ENCODE measurements around the gene ARVCF.

ARVCF gene

DNA sequence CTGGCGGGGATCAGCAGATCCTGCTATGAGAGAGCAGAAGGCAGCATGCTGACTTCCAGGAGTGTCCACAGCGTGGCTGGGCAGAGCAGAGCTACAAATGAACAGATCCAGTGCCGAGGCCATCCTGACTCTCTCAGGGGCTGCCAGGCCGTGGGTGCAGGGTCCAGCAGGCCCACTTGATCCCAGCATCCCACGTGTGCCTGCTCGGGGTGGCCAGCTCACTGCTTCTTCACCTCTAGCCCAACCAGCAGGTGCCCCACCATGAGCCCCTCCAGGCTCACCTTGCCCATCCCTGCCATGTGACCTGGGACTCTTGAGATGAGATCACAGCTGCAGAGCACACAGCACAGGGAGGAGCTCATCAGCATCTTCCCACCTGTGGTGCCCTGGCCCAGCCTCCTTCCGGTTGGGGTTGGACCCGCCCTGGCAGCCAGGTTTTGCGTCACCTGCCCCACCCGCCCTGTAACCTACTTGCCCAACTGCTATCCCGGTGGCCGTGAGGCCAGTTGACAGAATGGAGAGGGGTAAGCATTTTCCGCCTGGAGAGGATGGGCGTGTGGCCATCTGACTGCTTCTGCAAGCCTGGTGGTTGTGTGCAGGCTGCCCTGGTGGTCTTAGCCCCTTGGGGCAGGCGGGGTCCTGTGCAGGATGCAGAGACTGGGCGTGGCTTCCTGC is 15.2 kb upstream of the ARVCF start:
- in situ Hi-C loops (cut with HindIII; ENCODE audit: low sequenced_read_pairs), result no loop called here

DNA sequence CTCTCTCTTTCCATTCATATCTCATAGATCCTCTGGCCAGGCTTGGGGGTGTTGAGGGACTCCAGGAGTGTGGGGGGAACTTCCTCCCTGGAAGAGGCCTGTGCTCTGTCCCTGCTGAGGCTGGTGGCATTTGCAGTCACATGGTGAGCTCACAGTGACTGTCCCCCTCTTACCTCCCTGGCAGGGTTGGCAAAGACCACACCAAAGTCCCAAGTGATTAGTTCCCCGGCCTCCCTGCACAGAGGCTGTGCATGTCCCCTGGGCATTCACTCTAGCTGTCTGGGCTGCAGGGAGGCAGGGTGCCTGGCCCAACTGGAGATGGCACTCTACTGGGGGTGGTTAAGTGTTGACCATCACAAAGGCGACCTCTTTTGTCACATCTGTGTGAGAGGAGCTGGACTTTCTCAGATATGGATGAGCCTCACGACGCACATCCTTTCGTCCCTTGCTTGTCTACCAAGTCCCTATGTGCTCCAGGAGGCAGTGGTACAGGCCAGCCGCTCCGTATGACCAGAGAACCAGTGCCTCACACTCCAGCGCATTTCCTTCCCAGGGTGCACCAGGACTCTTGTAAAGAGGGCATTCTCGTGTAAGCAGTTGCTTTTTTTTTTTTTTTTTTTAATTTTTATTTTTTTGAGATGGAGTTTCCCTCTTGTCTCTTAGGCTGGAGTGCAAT is 13.1 kb upstream of the ARVCF start:
- in situ Hi-C loops (cut with HindIII; ENCODE audit: low sequenced_read_pairs), result no loop called here

DNA sequence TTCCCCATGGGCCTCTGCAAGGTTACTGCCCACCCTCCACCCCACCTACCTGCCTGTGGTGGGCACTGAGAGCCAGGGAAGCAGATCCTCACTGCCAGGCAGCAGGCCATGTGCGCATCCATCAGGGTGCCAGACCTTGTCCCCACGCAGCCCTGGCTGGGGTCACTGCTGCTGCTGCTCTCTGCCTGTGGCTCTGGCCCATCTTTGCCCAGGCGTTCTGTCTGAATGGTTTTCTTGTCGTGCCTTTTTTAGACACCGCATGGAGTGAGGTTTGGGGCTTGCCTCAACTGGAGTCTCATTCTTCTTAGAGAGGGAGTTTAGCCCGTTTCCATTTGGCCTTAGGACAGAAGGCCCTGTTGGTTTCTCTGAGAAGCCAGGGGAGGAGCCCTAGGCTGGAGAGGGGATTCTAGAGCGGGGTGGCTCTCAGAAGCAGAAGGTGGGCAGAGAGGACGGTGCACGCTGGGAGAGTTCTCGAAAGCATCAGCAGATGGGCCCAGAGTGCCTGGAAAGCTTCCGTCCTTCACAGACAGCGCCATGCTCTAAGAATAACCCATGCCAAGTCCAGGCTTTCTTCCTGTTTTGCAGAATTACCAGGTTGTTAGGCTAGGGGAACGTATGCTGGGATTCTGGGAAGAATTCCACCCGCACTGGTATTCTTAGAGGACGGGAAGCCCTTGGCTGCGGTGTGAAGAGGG is 12.4 kb upstream of the ARVCF start:
- in situ Hi-C loops (cut with HindIII; ENCODE audit: low sequenced_read_pairs), result no loop called here

DNA sequence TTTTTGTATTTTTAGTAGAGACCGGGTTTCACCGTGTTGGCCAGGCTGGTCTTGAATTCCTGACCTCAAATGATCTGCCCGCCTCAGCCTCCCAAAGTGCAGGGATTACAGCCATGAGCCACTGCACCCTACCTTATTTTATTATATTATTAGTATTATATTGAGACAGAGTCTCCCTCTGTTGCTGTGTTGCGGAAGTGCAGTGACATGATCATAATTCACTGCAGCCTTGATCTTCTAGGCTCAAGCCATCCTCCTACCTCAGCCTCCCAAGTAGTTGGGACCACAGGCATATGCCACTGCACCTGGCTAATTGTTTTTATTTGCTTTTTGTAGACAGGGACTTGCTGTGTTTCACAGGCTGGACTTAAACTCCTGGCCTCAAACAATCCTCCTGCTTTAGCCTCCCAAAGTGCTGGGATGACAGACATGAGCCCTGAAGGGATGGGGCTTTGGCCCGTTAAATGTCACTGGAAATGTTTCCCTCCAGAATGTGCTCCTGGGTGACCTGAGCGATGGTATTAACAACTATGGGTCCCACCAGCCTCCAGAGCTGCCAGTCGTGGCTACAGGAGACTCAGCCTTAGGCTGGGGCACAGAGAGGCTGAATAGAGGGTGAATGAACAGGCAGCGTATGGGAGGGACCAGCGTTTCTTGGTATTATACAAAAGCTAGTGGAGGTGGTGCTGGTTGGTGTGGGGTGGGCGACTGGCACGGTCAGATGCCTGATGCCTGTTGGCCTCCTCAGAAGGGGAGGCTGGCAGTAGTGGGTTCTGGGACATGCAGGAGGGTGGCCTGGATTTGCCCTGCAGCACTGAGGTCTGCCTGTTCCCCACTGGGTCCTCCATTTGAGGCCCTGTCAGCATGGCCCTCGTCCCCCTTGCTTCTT is 11.6 kb upstream of the ARVCF start:
- in situ Hi-C loops (cut with HindIII; ENCODE audit: low sequenced_read_pairs), result no loop called here

DNA sequence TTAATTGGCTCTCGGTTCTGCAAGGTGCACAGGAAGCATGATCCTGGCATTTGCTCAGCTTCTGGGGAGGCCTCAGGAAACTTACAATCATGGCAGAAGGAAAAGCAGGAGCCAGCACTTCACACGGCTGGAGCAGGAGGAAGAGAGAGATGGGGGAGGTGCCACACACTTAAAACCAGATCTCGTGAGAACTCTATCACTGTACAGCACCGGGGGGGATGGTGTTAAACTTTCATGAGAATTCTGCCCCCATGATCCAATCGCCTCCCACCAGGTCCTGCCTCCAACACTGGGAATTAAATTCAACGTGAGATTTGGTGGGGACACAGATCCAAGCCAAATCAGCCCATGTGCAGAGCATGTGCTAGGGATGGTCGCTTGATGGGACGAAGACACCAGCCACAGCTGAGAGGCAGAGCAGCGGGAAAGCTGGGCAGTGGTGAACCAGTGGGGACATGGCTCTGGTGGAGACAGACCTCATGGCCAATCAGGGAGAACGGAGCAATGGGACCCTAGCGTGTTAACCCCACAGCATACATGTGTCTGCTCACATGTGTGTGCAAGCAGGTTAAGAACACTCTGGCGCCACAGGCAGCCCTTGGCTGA is 10.5 kb upstream of the ARVCF start:
- in situ Hi-C loops (cut with HindIII; ENCODE audit: low sequenced_read_pairs), result no loop called here

DNA sequence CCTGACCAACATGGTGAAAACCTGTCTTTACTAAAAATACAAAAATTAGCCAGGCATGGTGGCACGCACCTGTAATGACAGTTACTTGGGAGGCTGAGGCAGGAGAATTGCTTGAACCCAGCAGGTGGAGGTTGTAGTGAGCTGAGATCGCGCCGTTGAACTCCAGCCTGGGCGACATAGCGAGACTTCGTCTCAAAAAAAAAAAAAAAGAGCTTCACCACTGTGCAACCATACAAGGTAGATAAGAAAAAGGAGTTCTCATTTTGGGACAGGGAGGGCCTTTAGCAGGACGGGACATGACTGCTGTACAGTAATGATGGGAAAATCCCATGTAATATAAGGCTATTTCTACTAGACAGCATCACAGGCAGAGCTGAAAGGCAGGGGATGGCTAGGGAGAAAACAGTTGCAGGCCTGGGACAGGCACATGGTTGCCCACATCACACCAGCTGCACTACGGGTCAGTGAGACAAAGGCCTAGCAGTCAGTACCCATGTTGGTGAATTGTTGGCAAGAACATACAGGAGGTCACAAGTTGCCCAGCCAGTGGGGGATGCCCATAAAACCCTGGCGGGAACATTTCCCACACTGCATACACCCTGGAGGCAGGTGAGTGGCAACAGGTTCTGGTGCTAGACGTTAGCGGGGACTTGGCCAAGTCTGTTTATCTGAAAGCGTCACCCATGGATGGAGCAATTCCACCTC is 9.7 kb upstream of the ARVCF start:
- in situ Hi-C loops (cut with HindIII; ENCODE audit: low sequenced_read_pairs), result no loop called here

DNA sequence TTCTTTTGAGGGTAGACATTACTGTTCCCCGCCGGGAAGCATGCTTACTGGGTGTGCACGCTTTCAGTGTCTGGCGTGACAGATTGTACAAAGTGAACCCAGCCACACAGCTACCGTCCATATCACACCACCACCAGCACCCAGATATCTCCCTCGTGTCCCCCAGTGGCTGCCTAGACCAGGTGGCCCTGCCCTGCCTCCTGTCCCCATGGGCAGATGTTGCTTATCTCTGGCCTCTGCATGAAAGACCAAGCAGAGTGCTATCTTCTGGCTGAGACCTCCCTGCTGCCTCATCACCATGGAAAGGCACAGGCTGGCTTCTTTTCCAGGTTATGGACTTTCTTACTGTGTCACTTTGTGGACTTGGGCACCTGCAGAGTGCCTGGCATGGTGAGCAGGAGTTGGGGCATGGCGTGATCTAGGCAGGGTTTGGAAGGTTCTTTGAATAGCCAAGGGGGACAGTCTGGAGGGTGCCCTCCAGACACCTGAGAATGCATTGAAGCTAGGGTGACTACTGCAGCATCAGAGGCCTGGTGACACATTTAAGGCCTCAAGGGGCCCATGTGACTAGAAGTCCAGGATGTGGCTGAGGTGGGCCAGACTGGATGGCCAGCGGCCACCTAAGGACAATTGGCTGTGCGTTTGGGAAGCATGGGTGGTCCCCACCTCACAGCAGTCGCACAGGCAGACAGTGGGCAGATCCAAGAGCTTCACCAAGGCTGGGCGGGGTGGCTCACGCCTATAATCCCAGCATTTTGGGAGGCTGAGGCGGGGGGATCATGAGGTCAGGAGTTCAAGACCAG is 9.0 kb upstream of the ARVCF start:
- in situ Hi-C loops (cut with HindIII; ENCODE audit: low sequenced_read_pairs), result no loop called here

DNA sequence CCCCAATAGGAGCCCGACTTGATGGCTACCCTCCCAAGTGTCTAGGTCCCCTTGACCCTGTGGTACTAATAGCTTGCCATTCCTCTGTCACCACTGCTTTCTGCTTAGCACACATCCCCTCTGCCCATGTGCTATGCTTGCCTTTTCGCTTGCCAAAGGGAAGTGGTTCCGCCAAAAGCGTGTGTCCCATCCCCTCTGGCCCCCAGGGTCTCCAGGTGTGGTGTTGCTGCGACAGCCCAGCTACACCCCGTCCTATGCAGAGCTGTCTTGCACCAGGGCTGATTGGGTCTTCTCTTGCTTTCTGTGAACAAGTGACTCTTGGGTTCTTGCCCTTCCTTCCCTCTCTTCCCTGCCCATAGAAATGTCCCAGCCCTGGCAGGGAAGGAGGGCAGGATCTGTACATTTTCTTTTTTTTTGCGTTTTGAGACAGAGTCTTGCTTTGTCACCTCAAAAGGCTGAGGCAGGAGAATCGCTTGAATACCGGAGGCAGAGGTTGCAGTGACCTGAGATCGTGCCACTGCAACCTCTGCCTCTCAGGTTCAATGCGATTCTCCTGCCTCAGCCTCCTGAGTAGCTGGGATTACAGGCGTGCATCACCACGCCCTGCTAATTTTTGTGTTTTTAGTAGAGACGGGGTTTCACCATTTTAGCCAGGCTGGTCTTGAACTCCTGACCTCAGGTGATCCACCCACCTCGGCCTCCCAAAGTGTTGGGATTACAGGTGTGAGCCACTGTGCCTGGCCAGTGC is 8.2 kb upstream of the ARVCF start:
- in situ Hi-C loops (cut with HindIII; ENCODE audit: low sequenced_read_pairs), result loop anchor here (5.0 kb wide), 1 partner anchor 53 kb away; no protein-coding TSS in a partner anchor

DNA sequence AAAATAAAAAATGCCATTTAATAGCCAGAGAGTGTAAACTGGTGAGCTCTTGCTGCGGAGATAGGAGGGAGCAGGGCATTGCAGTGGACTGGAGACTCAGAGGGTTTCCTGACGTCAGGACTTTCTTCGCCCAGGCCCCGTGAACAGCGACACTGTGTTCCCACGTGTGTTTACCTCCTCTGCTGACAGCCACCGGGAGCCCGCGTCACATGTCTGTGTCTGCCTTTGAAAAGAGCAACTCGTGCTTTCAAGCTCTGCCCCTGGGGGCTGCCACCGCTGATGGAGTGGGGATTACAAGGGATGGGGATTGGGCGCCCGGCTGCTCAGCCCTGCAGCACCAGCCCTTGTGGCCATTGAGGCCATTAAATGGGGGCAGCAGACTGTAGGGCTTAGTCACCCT is 7.6 kb upstream of the ARVCF start:
- in situ Hi-C loops (cut with HindIII; ENCODE audit: low sequenced_read_pairs), result loop anchor here (5.0 kb wide), 1 partner anchor 52 kb away; no protein-coding TSS in a partner anchor

DNA sequence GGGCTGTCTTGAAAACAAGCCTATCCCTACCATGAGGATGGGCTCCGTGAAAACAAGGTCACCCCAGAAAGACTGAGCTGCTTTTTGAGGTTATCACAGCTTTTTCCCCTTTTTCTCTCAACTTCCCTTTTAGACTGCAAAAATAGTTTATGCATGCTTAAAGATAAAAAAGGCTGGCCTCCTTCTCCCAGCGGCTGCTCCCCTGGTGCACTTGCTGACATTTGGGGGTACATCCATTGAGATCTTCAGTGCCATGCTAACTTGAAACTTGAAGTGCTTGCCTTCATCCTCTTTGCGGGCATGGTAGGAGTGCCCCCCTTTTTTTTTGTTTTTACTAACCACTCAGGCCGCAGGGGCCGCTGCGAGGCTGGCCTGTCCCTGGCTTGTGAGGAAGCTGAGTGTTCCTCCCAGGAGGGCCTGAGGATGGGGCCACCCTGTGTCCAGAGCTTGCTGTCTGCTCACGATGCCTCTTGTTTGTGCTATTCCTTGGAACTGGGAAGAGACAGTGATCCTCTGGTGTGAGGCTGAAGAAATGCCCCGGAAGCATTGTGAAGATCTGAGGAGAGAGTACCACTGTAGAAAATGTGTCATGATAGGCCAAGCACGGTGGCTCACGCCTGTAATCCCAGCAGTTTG is 6.5 kb upstream of the ARVCF start:
- in situ Hi-C loops (cut with HindIII; ENCODE audit: low sequenced_read_pairs), result loop anchor here (5.0 kb wide), 1 partner anchor 51 kb away; no protein-coding TSS in a partner anchor

DNA sequence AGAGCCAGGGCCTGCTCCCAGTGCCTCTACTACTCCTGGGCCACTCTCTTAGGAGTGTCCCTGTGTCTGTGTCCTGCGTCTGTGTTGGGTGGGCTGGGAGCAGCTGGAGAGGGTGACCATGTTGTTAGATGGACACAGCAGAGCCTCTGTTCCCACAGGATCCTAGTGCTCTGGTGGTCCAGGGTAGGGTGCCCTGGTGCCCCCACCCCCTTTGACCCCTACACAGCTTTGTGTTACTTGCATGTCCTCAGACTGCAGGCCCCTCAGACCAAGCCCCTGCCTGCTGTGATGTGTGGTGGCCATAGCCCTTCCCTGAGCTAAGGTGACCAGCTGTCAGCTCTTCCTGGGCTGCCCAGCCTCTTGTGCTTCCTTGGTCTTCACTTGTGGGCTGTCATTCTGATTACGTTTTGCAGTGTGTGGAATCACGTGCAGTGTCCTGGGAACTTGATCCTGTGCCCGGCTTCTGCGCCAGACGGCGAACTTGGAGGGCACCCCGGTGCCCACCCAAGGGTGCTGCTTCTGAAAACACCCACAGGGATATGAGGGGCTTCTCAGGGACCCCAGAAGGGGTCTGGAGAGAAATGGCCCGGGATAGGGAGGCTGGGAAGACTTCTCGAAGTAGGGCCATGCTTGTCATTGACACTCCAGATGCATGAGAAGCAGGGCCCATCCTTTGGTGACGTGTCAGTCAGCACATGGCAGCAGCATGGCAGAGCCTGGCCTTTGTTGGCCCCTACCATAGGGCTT is 5.8 kb upstream of the ARVCF start:
- in situ Hi-C loops (cut with HindIII; ENCODE audit: low sequenced_read_pairs), result loop anchor here (5.0 kb wide), 1 partner anchor 50 kb away; no protein-coding TSS in a partner anchor

DNA sequence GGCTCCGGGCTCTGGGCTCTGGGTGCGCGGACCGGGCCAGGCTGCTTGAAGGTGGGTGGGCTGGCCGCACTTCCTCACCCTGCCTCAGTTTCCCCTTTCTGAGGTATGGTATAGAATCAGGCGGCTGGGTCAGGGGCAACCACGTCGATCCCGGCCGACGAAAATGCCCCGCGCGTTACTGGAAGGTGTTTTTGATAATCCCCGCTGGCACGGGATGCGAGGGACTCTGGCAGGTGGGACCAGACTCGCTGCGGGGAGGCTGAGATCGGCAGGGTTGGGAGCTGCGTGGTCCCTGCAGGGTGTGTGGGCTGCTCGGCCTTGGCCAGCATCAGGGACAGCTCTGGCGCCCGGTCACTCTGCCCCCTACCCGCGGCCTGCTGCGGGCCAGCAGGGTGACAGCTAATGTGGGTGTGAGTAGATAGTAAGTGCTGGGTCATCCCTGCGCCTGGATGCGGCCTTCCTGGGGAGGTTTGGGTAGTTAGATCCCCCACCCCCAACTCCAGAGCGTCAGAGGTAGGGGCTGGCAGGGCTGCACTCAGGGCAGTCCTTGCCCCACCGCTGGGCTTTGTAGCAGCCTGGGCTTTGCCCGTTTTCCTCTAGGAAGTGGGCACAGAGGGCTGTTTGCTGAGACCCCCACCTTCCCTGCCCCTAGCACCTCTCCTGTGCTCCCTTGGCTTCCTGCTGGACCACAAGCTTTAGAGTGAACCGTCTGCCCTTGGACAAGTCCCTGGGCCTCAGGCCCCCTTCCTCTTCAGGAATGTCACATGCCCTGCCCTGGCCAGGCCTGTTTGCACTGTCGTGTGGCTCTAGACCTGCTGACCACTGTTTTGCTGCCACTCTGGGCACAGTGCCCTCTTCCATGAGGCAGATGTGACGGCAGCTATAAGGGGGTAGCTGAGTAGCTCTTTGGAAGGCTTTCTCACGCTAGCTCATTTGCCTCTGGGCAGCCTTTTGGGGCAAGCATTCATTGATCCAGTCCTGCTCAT is 4.9 kb upstream of the ARVCF start:
- in situ Hi-C loops (cut with HindIII; ENCODE audit: low sequenced_read_pairs), result loop anchor here (5.0 kb wide), 1 partner anchor 49 kb away; no protein-coding TSS in a partner anchor

DNA sequence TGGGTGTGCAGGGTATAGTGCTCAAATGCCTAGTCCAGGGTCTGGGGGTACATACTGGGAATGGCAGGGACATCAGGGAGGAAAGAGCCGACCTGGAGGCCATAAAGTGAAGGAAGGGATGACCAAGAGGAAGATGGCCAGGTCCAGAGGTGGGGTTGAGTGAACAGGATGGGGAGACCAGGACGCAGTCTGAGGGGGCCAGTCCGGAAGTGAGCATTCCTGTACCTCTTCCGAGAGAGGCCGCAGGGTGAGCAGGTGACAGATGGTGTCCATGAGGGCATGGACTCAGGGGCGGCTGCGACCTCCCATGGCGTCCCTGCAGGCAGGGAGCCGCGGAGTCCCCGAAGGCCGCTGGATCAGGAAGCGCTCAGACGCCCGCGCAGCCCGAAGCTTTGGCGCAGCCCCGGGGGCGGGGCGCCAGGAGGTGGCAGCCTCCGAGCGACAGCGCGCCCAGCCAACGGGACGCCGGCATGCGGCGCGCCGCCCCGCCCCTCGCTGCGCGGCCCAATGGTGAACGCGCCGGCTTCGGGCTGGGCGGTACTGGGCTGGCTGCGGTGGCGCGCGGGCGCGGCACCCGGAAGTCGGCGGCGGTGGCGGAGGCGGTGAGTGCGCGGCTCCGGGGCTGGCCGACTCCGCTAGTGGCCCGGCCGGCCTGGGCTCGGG is 4.0 kb upstream of the ARVCF start, which contains the start of gene TANGO2:
TANGO2 (plus strand) TSS at position 578 of the 663 bp plus-strand sequence. CDS start 15,689 bp downstream, outside the sequence.
- in situ Hi-C loops (cut with HindIII; ENCODE audit: low sequenced_read_pairs), result loop anchor here (5.0 kb wide), 1 partner anchor 48 kb away; no protein-coding TSS in a partner anchor

DNA sequence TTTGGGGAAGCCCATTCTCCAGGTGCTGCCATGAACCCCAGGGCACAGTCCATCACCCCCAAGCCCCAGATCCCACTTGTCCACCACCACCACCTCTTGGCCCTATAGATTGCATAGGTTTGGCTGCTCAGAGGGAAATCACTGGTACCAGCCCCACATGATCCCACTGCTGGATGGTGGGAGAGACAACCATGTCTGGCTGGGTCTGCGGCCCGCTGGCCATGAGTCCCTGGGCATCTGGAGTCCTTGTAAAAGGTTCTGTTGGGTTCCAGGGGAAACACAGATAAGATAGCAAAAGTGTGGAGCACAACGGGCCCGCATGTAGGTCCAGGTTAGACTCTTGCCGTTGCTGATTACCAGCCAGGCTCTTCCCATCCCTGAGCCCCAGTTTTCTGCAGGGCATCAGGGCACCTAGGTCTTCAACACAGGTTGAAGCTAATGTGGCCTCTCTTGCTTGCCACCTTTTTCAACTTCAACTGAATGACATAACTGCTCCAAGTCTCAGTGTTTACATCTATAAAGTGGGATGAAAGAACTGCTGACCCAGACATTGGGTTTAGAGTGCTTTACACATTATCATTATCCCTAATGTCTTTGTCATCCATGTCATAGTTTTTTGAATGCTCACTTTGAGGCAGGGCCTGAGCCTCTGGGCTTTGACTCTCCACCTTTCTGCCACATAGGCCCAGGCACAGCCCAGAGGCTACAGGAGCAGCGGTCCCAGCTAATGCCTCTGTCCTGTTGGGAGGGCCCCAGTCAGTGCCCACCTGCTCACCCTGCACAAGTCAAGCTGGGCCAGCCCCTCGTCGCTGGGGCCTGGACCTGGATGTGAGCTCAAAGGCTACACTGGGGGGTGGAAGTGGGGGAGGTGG is 3.3 kb upstream of the ARVCF start:
- in situ Hi-C loops (cut with HindIII; ENCODE audit: low sequenced_read_pairs), result loop anchor here (5.0 kb wide), 1 partner anchor 48 kb away; no protein-coding TSS in a partner anchor
